GM12878 (cell line): ENCODE measurements around the gene CD9. TPM values are rescaled to one million over a fixed set of nuclear protein-coding genes. Genes with fewer than 3 reads are reported as not detected.
A peak's percentile ranks its signal among the peaks of the same experiment; 100 is the strongest.

Experiments
- ATF7 ChIP-seq: fragments of 450-650 bp; IDR thresholded peaks from 2 replicates; pipeline ENCODE4 v1.6.1; 2016; ENCODE audit warnings: low read depth, mild to moderate bottlenecking
- CHD1 ChIP-seq: IDR thresholded peaks from 2 replicates; pipeline ENCODE4 v1.6.1; 2012; ENCODE audit warnings: low read depth, low read length, improper control_type of control experiment
- ESRRA ChIP-seq: IDR thresholded peaks from 2 replicates; pipeline ENCODE4 v1.6.1; 2012; ENCODE audit warnings: mild to moderate bottlenecking, low read length, improper control_type of control experiment
- FOS ChIP-seq: IDR thresholded peaks from 3 replicates; pipeline ENCODE4 v1.6.1; 2011; ENCODE audit warnings: borderline replicate concordance; ENCODE audit not compliant: insufficient read length; ENCODE audit errors: extremely low read depth
- GATAD2B ChIP-seq: fragments of 450-650 bp; conservative IDR thresholded peaks from 2 replicates; pipeline ENCODE4 v1.6.1; 2017; ENCODE audit warnings: low read depth, mild to moderate bottlenecking, moderate library complexity
- HDAC2 ChIP-seq: fragments of 200-600 bp; sonication (generic); IDR thresholded peaks from 2 replicates; pipeline ENCODE4 v1.6.1; 2017
- JUND ChIP-seq: IDR thresholded peaks from 2 replicates; pipeline ENCODE4 v1.6.1; 2012; ENCODE audit warnings: low read depth, mild to moderate bottlenecking, low read length, improper control_type of control experiment, moderate library complexity
- KAT2A ChIP-seq: conservative IDR thresholded peaks from 2 replicates; pipeline ENCODE4 v1.6.1; 2011; ENCODE audit warnings: low read depth, low read length; ENCODE audit not compliant: control insufficient read depth
- NFYB ChIP-seq: IDR thresholded peaks from 2 replicates; pipeline ENCODE4 v1.6.1; 2011; ENCODE audit warnings: low read depth, mild to moderate bottlenecking, low read length, improper control_type of control experiment, moderate library complexity; ENCODE audit not compliant: insufficient read depth
- PAX5 ChIP-seq: IDR thresholded peaks from 2 replicates; pipeline ENCODE4 v1.6.1; 2011; ENCODE audit warnings: low read depth, low read length, borderline replicate concordance
- POU2F2 ChIP-seq: IDR thresholded peaks from 3 replicates; pipeline ENCODE4 v1.6.1; 2011; ENCODE audit warnings: low read depth, mild to moderate bottlenecking, low read length, borderline replicate concordance
- RAD21 ChIP-seq: IDR thresholded peaks from 2 replicates; pipeline ENCODE4 v1.6.1; 2011; ENCODE audit warnings: mild to moderate bottlenecking, low read depth, low read length, moderate library complexity; ENCODE audit not compliant: insufficient read depth
- RAD51 ChIP-seq: fragments of 450-650 bp; IDR thresholded peaks from 2 replicates; pipeline ENCODE4 v1.6.1; 2016; ENCODE audit warnings: moderate library complexity, mild to moderate bottlenecking, inconsistent platforms
- RBBP5 ChIP-seq: fragments of 200-600 bp; sonication (generic); conservative IDR thresholded peaks from 2 replicates; pipeline ENCODE4 v1.6.1; 2016
- SREBF2 ChIP-seq: IDR thresholded peaks from 2 replicates; pipeline ENCODE4 v1.6.1; 2012; ENCODE audit warnings: mild to moderate bottlenecking, low read length
- SUPT20H ChIP-seq: IDR thresholded peaks from 2 replicates; pipeline ENCODE4 v1.6.1; 2011; ENCODE audit warnings: low read depth, mild to moderate bottlenecking, low read length, moderate library complexity, borderline replicate concordance; ENCODE audit not compliant: control insufficient read depth
- TCF3 ChIP-seq: IDR thresholded peaks from 2 replicates; pipeline ENCODE4 v1.6.1; 2012; ENCODE audit warnings: low read depth, mild to moderate bottlenecking, low read length, borderline replicate concordance; ENCODE audit not compliant: insufficient read depth
- ZNF207 ChIP-seq: fragments of 450-650 bp; IDR thresholded peaks from 2 replicates; pipeline ENCODE4 v1.6.1; 2014; ENCODE audit warnings: antibody characterized with exemption, mild to moderate bottlenecking, borderline replicate concordance
- ZZZ3 ChIP-seq: IDR thresholded peaks from 2 replicates; pipeline ENCODE4 v1.6.1; 2011; ENCODE audit warnings: low read depth; ENCODE audit not compliant: control insufficient read depth, insufficient read length
- polyA plus RNA-seq, 11 experiments: library from polyadenylated mRNA; depleted of rRNA in 4 of 11; unstranded in 6 of 11; stranded (reverse) in 5 of 11; fragments of >200 nt; fragmentation: Nextera tagmentation in 4 of 11; fragmentation: Illumina TruSeq in 1 of 11; extraction: Ambion mirVana in 4 of 11; extraction: Trizol in 1 of 11; gene quantifications; 1 replicate in 1 of 11; 2 replicates in 10 of 11; pipeline versions ENCODE4 v1.2.1 to v1.2.3, GENCODE V29; 2011 to 2016; ENCODE audit warnings: inconsistent platforms in 2 of 11, missing spikeins in 2 of 11, low read depth in 1 of 11
- total RNA-seq, 4 experiments: library from RNA; depleted of rRNA in 3 of 4; stranded (reverse); fragments of >200 nt in 3 of 4; fragmentation: Illumina TruSeq in 1 of 4; extraction: Trizol in 1 of 4; gene quantifications; 2 replicates each; pipeline versions ENCODE4 v1.2.1 to v1.2.3, GENCODE V29; 2013 to 2021
- TF ChIP-seq, protein P1 (sequence below): IDR thresholded peaks from 2 replicates; pipeline ENCODE4 v1.6.1; 2011; ENCODE audit warnings: borderline replicate concordance, low read depth, mild to moderate bottlenecking, moderate library complexity, mixed read lengths, low read length; ENCODE audit not compliant: insufficient read depth; ENCODE audit errors: extremely low read length
- TF ChIP-seq, protein P2 (sequence below): IDR thresholded peaks from 2 replicates; pipeline ENCODE4 v1.6.1; 2011; ENCODE audit warnings: borderline replicate concordance, low read depth, mild to moderate bottlenecking, moderate library complexity, low read length; ENCODE audit not compliant: insufficient read depth, poor library complexity, severe bottlenecking
- TF ChIP-seq, protein P3 (sequence below): IDR thresholded peaks from 2 replicates; pipeline ENCODE4 v1.6.1; 2012; ENCODE audit warnings: low read depth, low read length, improper control_type of control experiment
- TF ChIP-seq, protein P4 (sequence below): fragments of 450-650 bp; conservative IDR thresholded peaks from 2 replicates; pipeline ENCODE4 v1.6.1; 2017; ENCODE audit warnings: mild to moderate bottlenecking, moderate library complexity

CD9 gene
- total and polyA plus RNA-seq, 10 of the 15 experiments (the other 5 are each of a cell fraction or from before 2014, with no cell fraction given): 4.8 to 29.9 (median 9.7) TPM

DNA sequence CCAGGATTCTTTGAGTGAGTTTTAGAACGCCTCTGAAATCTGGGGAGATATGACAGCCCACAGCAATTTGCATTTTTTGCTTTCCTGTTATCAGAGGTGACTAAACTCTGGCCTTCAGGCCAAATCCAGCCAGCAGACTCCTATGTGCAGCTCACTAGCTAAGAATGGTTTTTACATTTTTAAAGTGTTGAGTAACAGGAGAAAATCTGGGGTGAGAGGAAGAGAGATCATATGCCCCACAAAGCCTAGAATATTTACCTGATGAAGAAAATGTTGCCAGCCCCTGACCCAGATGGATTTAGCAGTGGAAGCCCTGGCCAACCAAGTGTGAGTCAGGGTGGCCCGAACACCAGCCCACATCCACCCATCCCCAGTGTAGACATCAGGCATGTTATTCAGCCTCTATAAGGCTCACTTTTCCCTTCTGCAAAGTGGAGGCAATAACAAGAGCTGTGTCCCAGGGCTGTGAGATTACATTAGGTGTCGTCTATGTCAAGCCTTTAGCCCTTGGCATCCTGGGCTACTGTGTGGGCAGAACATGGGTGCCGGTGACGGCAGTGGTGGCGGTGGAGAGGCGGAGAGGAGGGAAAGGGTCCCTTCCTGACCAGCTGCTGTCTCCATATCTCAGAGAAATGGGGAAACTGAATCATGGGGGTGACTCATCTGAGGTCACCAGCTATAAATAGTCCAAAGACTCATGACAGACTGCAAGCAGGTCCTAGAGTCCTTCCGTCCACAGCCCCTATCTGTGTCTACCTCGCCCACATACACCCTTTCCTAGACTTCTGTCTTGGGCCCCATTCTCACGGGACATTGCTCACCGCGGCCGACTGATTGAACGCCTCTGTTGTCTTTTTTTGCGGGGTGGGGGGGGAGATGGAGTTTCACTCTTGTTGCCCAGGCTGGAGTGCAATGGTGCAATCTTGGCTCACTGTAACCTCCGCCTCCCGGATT, 32.6 kb upstream of the CD9 start (continued):
- TF ChIP-seq TCF3 (no peak), NFYB (no peak), RAD21 (no peak), SUPT20H (no peak), HDAC2 (no peak), GATAD2B (peak; percentile 46; the same call in 1 of the 2 replicates), POU2F2 (peak; percentile 59; the same call in 1 of the 3 replicates), JUND (peak; percentile 82; the same call in 1 of the 2 replicates), ZZZ3 (no peak), KAT2A (no peak), ESRRA (no peak), ZNF207 (0 out of 2 replicates have a peak, but pooled peaks have one; percentile 37), RBBP5 (no peak), PAX5 (no peak), CHD1 (no peak), SREBF2 (no peak), RAD51 (no peak), ATF7 (peak; percentile 96), FOS (no peak)
- TF ChIP-seq, protein P1, sequence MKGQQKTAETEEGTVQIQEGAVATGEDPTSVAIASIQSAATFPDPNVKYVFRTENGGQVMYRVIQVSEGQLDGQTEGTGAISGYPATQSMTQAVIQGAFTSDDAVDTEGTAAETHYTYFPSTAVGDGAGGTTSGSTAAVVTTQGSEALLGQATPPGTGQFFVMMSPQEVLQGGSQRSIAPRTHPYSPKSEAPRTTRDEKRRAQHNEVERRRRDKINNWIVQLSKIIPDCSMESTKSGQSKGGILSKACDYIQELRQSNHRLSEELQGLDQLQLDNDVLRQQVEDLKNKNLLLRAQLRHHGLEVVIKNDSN: no peak
- TF ChIP-seq, protein P2, sequence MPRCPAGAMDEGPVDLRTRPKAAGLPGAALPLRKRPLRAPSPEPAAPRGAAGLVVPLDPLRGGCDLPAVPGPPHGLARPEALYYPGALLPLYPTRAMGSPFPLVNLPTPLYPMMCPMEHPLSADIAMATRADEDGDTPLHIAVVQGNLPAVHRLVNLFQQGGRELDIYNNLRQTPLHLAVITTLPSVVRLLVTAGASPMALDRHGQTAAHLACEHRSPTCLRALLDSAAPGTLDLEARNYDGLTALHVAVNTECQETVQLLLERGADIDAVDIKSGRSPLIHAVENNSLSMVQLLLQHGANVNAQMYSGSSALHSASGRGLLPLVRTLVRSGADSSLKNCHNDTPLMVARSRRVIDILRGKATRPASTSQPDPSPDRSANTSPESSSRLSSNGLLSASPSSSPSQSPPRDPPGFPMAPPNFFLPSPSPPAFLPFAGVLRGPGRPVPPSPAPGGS: no peak
- TF ChIP-seq, protein P3, sequence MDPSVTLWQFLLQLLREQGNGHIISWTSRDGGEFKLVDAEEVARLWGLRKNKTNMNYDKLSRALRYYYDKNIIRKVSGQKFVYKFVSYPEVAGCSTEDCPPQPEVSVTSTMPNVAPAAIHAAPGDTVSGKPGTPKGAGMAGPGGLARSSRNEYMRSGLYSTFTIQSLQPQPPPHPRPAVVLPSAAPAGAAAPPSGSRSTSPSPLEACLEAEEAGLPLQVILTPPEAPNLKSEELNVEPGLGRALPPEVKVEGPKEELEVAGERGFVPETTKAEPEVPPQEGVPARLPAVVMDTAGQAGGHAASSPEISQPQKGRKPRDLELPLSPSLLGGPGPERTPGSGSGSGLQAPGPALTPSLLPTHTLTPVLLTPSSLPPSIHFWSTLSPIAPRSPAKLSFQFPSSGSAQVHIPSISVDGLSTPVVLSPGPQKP: no peak
- TF ChIP-seq, protein P4, sequence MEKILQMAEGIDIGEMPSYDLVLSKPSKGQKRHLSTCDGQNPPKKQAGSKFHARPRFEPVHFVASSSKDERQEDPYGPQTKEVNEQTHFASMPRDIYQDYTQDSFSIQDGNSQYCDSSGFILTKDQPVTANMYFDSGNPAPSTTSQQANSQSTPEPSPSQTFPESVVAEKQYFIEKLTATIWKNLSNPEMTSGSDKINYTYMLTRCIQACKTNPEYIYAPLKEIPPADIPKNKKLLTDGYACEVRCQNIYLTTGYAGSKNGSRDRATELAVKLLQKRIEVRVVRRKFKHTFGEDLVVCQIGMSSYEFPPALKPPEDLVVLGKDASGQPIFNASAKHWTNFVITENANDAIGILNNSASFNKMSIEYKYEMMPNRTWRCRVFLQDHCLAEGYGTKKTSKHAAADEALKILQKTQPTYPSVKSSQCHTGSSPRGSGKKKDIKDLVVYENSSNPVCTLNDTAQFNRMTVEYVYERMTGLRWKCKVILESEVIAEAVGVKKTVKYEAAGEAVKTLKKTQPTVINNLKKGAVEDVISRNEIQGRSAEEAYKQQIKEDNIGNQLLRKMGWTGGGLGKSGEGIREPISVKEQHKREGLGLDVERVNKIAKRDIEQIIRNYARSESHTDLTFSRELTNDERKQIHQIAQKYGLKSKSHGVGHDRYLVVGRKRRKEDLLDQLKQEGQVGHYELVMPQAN: no peak
